T-cell (primary cell): ENCODE data around the gene ERN1. TPM values are rescaled to one million over a fixed set of nuclear protein-coding genes. Genes with fewer than 3 reads are reported as not detected.
A peak's percentile ranks its signal among the peaks of the same experiment; 100 is the strongest.

Experiments
- ATAC-seq, 4 experiments: fragments of 200-7000 bp in 3 of 4; fragments of 150-1000 bp in 1 of 4; cut with Tn5 transposase; replicated peaks in 1 of 4; 1 replicate in 3 of 4; 2 replicates in 1 of 4; pipeline ENCODE4 v1.10.0; 2021; ENCODE audit warnings: moderate library complexity in 3 of 4, mild to moderate bottlenecking in 2 of 4, moderate number of reproducible peaks in 1 of 4
- CTCF ChIA-PET, 2 donors: fragments of 300-600 bp; sonication (Branson Sonifier 250); formaldehyde crosslinking; loops; one replicate each; lab custom pipeline; 2022; ENCODE audit warnings: antibody characterized with exemption in 2 of 2; lab: Charles Lee
- POLR2A ChIA-PET, 2 donors: fragments of 300-600 bp; sonication (Branson Sonifier 250); formaldehyde crosslinking; loops; one replicate each; lab custom pipeline; 2022; ENCODE audit warnings: antibody characterized with exemption in 2 of 2; lab: Charles Lee
- DNase-seq, 35 experiments: peaks; one replicate each; pipeline versions ENCODE4 v3.0.0 to v3.0.0-alpha.2; 2013 to 2023
- H3K27ac ChIP-seq: one replicate; pipeline ENCODE4 v1.5.1; 2013; ENCODE audit warnings: low read length
- H3K27me3 ChIP-seq, 2 experiments: replicated peaks in 1 of 2; 1 replicate in 1 of 2; 2 replicates in 1 of 2; pipeline versions ENCODE4 v1.6.1 to v1.7.0; 2013; ENCODE audit warnings: low read length in 1 of 2, mixed read lengths in 1 of 2; ENCODE audit not compliant: control insufficient read depth in 2 of 2, insufficient read depth in 2 of 2; ENCODE audit errors: extremely low read depth in 1 of 2
- H3K36me3 ChIP-seq, 2 donors: 1 replicate in 1 of 2; 2 replicates in 1 of 2; pipeline versions ENCODE4 v1.6.1 to v1.7.0; 2013; ENCODE audit warnings: low read length in 1 of 2; ENCODE audit not compliant: control insufficient read depth in 2 of 2, insufficient read depth in 1 of 2; ENCODE audit errors: extremely low read depth in 1 of 2
- H3K4me1 ChIP-seq, 2 experiments: 1 replicate in 1 of 2; 2 replicates in 1 of 2; pipeline versions ENCODE4 v1.6.1 to v1.7.0; 2013; ENCODE audit warnings: low read length in 2 of 2, mixed read lengths in 1 of 2; ENCODE audit not compliant: insufficient read depth in 2 of 2, control insufficient read depth in 1 of 2; ENCODE audit errors: extremely low read depth in 1 of 2
- H3K4me3 ChIP-seq, 2 donors: 1 replicate in 1 of 2; 2 replicates in 1 of 2; pipeline versions ENCODE4 v1.5.1 to v1.7.0; 2013; ENCODE audit warnings: mild to moderate bottlenecking in 2 of 2, low read length in 1 of 2, moderate library complexity in 1 of 2; ENCODE audit not compliant: control insufficient read depth in 1 of 2; ENCODE audit errors: extremely low read depth in 1 of 2
- H3K9me3 ChIP-seq: 2 replicates; pipeline ENCODE4 v1.7.0; 2013
- H3K27ac Mint-ChIP-seq, 2 donors: one replicate each; pipeline ENCODE4 v1.8.0; 2020 to 2021; ENCODE audit warnings: mild to moderate bottlenecking in 2 of 2, mixed read lengths in 2 of 2
- H3K27me3 Mint-ChIP-seq, 2 donors: one replicate each; pipeline ENCODE4 v1.8.0; 2021 to 2022; ENCODE audit warnings: mixed read lengths in 2 of 2
- H3K36me3 Mint-ChIP-seq: one replicate; pipeline ENCODE4 v1.8.0; 2021; ENCODE audit warnings: mixed read lengths
- H3K4me1 Mint-ChIP-seq, 3 donors: one replicate each; pipeline ENCODE4 v1.8.0; 2020 to 2022; ENCODE audit warnings: mixed read lengths in 3 of 3, mild to moderate bottlenecking in 1 of 3
- H3K4me3 Mint-ChIP-seq, 3 donors: one replicate each; pipeline ENCODE4 v1.8.0; 2020 to 2022; ENCODE audit warnings: mild to moderate bottlenecking in 3 of 3, mixed read lengths in 3 of 3, moderate library complexity in 3 of 3
- H3K9me3 Mint-ChIP-seq, 3 donors: one replicate each; pipeline ENCODE4 v1.8.0; 2020 to 2022; ENCODE audit warnings: mixed read lengths in 3 of 3
- WGBS: methylation state at CpG from one replicate; pipeline ENCODE4 v1.1.5; 2013; ENCODE audit warnings: missing lambda C conversion rate; ENCODE audit not compliant: insufficient coverage; 5-methylcytosine and 5-hydroxymethylcytosine counted together
- total RNA-seq, 35 experiments: library from RNA in 6 of 35; stranded (reverse) in 6 of 35; fragments of 120-200 nt in 1 of 35; gene quantifications; one replicate each; pipeline versions ENCODE4 v1.2.1 to v1.2.4 and lab custom pipeline; 2013 to 2026

ERN1 gene
- total RNA-seq, 5 donors from 2014 or later (not counting 1 experiment from before 2014, with no cell fraction given): 71.2 to 146 (median 112) TPM

- Mint-ChIP-seq H3K9me3 (no peaks in the 10 kb centered on the region), H3K36me3 (peaks cover 30% of the 10 kb centered on the region), H3K4me1 (peaks cover 0 to 2% (median 2%) of the 10 kb centered on the region in 3 donors), H3K27me3 (no peaks in the 10 kb centered on the region), H3K4me3 (no peak overlapping the region), H3K27ac (no peak overlapping the region)
- no peak for DNase-seq
- Histone ChIP-seq H3K9me3 (no peaks in the 10 kb centered on the region), H3K36me3 (peaks cover 9 to 14% of the 10 kb centered on the region in 2 donors), H3K27ac (no peak overlapping the region), H3K4me1 (no peaks in the 10 kb centered on the region), H3K4me3 (no peak overlapping the region), H3K27me3 (no peaks in the 10 kb centered on the region)
- ChIA-PET CTCF (no interaction called here), POLR2A (interaction anchor here in 1 of 2 donors (0.6 kb wide), 1 partner anchor 69 kb away, joined by 3 read pairs; no protein-coding TSS in a partner anchor)
- WGBS: no CpG with 5 or more reads among the region's 3 CpGs
- ATAC-seq: no peak
Observed at GRCh38 chr17:64166876-64167275, 36.9 kb upstream of the ERN1 start.

DNA sequence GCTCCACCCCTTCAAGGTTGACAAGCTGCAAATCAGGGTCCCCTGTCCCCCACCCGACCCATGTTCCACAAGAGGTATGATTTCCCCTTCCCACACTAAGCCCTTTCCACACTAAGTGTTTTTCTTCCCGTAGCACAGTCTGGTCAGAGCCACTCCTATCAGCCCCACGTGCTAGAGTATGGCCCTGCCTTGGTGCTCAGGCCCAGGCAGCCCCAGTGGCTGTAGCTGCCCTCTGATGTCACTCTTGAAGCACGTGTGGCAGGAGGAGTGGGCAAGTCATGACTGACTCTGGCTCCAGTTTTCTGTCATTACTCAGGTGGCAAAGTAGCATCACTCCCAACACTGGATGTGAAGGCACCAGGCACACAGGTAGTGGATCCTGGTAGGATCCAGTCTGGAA lies 35.4 kb upstream of the ERN1 start:
- no peak overlapping the region for H3K27ac Mint-ChIP-seq
- H3K27me3 Mint-ChIP-seq: no peaks in the 10 kb centered on the region
- H3K4me3 ChIP-seq: no peak overlapping the region
- 77% methylated on average over 3 of the region's 4 CpGs for WGBS
- H3K9me3 ChIP-seq: no peaks in the 10 kb centered on the region
- no peaks in the 10 kb centered on the region for H3K4me1 ChIP-seq
- DNase-seq (no peak), ATAC-seq (no peak)
- no peaks in the 10 kb centered on the region for H3K27me3 ChIP-seq
- CTCF ChIA-PET: no interaction called here
- H3K36me3 Mint-ChIP-seq: peaks cover 24% of the 10 kb centered on the region
- H3K9me3 Mint-ChIP-seq: no peaks in the 10 kb centered on the region
- H3K4me3 Mint-ChIP-seq: no peak overlapping the region
- H3K4me1 Mint-ChIP-seq: peaks cover 0 to 5% (median 5%) of the 10 kb centered on the region in 3 donors
- no peak overlapping the region for H3K27ac ChIP-seq
- peaks cover 5 to 6% of the 10 kb centered on the region in 2 donors for H3K36me3 ChIP-seq
- POLR2A ChIA-PET: no interaction called here

GRCh38 chr17:64164596-64165285 lies 34.8 kb upstream of the ERN1 start:
- Histone ChIP-seq H3K9me3 (no peaks in the 10 kb centered on the region), H3K27me3 (no peaks in the 10 kb centered on the region), H3K4me3 (no peak overlapping the region), H3K36me3 (peaks cover 5 to 6% of the 10 kb centered on the region in 2 donors), H3K27ac (no peak overlapping the region), H3K4me1 (no peaks in the 10 kb centered on the region)
- no peak overlapping the region for H3K27ac Mint-ChIP-seq
- no peak overlapping the region for H3K4me3 Mint-ChIP-seq
- peaks cover 0 to 5% (median 5%) of the 10 kb centered on the region in 3 donors for H3K4me1 Mint-ChIP-seq
- H3K9me3 Mint-ChIP-seq: no peaks in the 10 kb centered on the region
- ATAC-seq: no peak
- peaks cover 19% of the 10 kb centered on the region for H3K36me3 Mint-ChIP-seq
- no peaks in the 10 kb centered on the region for H3K27me3 Mint-ChIP-seq
- no peak for DNase-seq
- POLR2A ChIA-PET: no interaction called here
- 100% methylated on average over 1 of the region's 6 CpGs for WGBS
- CTCF ChIA-PET: no interaction called here

DNA sequence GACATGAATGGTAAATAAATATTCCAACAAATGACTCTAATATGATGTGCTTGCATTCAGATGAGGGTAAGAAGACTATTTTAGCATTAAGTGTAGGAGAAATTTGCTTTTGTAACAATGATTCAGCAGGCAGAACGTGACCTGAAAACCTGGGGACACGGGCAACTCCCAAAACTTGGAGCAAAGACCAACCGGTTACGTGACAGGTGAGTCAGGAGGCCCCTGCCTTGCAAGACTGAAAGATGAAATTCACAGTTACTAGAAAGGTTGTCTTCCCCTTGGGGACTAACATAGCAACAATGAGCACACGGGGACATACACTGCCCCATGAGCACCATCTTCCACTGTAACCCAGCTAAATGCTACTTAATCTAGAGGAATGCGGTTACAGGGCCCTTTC lies 33.5 kb upstream of the ERN1 start:
- no peak overlapping the region for H3K4me3 Mint-ChIP-seq
- peaks cover 19% of the 10 kb centered on the region for H3K36me3 Mint-ChIP-seq
- no peaks in the 10 kb centered on the region for H3K4me1 ChIP-seq
- no peaks in the 10 kb centered on the region for H3K9me3 Mint-ChIP-seq
- no peak overlapping the region for H3K27ac Mint-ChIP-seq
- H3K4me3 ChIP-seq: no peak overlapping the region
- H3K27ac ChIP-seq: no peak overlapping the region
- H3K9me3 ChIP-seq: no peaks in the 10 kb centered on the region
- ATAC-seq (no peak), DNase-seq (no peak)
- WGBS: 96% methylated on average over 3 of the region's 6 CpGs
- no peaks in the 10 kb centered on the region for H3K27me3 Mint-ChIP-seq
- peaks cover 6 to 8% of the 10 kb centered on the region in 2 donors for H3K36me3 ChIP-seq
- H3K4me1 Mint-ChIP-seq: peaks cover 0 to 5% (median 5%) of the 10 kb centered on the region in 3 donors
- ChIA-PET CTCF (interaction anchor here in 1 of 2 donors (0.7 kb wide), 1 partner anchor 274 kb away, joined by 7 read pairs; no protein-coding TSS in a partner anchor), POLR2A (no interaction called here)
- no peaks in the 10 kb centered on the region for H3K27me3 ChIP-seq

DNA sequence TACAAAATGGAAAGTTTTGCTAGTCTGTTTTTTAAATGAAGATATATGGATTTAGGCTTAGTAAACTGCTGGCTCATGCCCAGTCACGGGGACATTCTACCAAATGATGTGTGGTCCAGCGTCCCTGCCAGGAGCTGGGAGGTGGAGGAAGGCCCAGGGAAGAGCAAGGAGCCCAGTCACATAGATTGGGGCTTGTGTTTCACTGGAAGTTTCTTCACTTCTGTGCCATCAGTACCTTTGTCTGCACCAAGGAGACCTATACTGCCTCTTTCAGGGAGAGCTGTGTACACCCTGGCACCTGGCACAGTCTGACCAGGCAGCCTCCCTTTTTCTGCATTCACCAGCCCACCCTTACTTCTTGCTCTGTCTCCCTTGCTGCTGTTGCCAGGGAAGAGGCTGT lies 32.6 kb upstream of the ERN1 start:
- no peak overlapping the region for H3K4me3 ChIP-seq
- H3K27ac Mint-ChIP-seq: no peak overlapping the region
- ChIA-PET CTCF (no interaction called here), POLR2A (no interaction called here)
- no peaks in the 10 kb centered on the region for H3K9me3 ChIP-seq
- H3K27me3 ChIP-seq: no peaks in the 10 kb centered on the region
- WGBS: 100% methylated on average over 2 of the region's 2 CpGs
- H3K27ac ChIP-seq: no peak overlapping the region
- no peak overlapping the region for H3K4me3 Mint-ChIP-seq
- H3K4me1 Mint-ChIP-seq: peaks cover 0 to 5% (median 5%) of the 10 kb centered on the region in 3 donors
- no peaks in the 10 kb centered on the region for H3K27me3 Mint-ChIP-seq
- H3K36me3 ChIP-seq: peaks cover 6 to 8% of the 10 kb centered on the region in 2 donors
- no peaks in the 10 kb centered on the region for H3K4me1 ChIP-seq
- no peaks in the 10 kb centered on the region for H3K9me3 Mint-ChIP-seq
- peaks cover 14% of the 10 kb centered on the region for H3K36me3 Mint-ChIP-seq
- DNase-seq (no peak), ATAC-seq (no peak)

GRCh38 chr17:64161380-64162176 lies 31.6 kb upstream of the ERN1 start:
- H3K36me3 ChIP-seq: peaks cover 5 to 6% of the 10 kb centered on the region in 2 donors
- CTCF ChIA-PET: no interaction called here
- peak overlapping the region in 1 of 2 donors; percentile 3 for H3K27ac Mint-ChIP-seq

More at GRCh38 chr17:64161380-64162176, 31.6 kb upstream of the ERN1 start:
- Mint-ChIP-seq H3K36me3 (peaks cover 11% of the 10 kb centered on the region), H3K9me3 (no peaks in the 10 kb centered on the region), H3K4me1 (peaks cover 0 to 5% (median 5%) of the 10 kb centered on the region in 3 donors), H3K4me3 (no peak overlapping the region), H3K27me3 (no peaks in the 10 kb centered on the region)
- H3K4me3 ChIP-seq: no peak overlapping the region
- POLR2A ChIA-PET: no interaction called here
- no peaks in the 10 kb centered on the region for H3K27me3 ChIP-seq
- ATAC-seq (no peak), DNase-seq (no peak)
- H3K9me3 ChIP-seq: no peaks in the 10 kb centered on the region
- WGBS: no CpG with 5 or more reads among the region's 6 CpGs
- no peaks in the 10 kb centered on the region for H3K4me1 ChIP-seq
- H3K27ac ChIP-seq: no peak overlapping the region
